Measurements from ENCODE around the gene LCE1F.

LCE1F gene

DNA sequence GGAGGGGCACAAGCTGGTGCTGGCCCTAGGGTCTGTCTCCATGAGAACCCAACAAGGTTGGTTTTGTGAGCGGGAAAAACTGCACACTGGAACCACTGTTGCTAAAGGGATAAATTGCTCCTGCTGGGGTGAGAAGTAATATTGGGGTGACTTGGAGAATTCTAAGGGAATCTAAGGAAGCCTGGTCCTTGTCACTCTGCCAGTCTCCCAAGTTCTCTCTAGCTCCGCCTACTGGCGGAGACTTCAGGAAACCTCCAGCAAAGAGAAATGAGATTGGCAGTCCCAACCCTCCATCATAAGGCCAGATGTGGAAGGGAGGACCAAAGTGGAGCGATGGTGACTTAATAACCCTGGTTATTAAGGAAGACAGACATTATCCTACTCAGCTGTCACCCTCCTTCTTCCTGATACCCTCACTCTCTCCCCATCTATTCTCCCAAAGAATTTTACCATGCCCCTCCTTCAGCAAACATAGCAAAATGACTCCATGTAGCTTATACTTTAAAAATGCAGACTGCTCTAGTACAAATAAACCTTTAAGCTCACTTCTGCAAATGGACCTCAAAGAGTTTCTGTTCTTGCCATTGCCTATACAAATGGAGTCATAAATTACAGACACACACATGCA, 2.7 kb downstream of the LCE1F start:
- no peak for DNase-seq

DNA sequence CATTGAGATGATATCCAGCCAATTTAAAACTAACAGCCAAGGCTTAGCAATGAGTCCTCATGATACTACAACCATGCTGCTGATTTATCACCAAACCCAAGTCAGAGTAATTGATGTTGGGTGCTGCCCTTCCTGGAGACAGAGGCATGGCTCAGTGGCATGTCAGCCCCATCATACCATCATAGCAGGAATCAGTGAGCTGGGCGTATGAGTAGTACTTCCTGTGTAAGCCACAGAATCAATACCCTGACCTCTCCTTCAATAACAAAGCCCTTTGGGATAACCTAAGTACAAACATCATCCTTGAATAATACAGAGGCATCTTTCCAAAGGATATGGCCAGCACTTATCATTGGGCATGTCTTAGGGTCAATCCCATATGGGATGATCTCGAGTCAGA, 8.2 kb downstream of the LCE1F start:
- no peak for DNase-seq

DNA sequence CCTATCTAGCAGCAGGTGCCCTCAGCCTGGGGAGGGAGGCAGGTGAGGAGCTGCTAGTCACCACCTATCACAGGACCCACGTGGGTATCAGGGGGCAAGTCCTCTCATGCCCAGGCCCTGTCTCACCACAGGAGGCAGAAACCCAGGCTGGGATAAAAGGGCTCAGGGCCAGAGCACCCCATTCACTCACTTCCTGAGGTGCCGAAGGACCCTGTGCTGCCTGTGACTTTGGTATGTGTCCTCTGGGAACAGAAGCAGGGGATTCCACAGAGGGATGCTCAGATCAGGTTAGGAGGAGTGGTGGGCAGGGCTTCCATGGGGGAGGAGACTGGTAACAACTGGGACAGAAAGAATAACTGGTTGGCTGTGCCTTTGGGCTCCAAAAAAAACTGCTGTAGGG, 11.1 kb downstream of the LCE1F start, which contains the start of gene LCE1E:
LCE1E (plus strand) TSS at position 181 of the 400 bp plus-strand sequence. CDS start 1,043 bp downstream, outside the sequence.
- no peak for DNase-seq

DNA sequence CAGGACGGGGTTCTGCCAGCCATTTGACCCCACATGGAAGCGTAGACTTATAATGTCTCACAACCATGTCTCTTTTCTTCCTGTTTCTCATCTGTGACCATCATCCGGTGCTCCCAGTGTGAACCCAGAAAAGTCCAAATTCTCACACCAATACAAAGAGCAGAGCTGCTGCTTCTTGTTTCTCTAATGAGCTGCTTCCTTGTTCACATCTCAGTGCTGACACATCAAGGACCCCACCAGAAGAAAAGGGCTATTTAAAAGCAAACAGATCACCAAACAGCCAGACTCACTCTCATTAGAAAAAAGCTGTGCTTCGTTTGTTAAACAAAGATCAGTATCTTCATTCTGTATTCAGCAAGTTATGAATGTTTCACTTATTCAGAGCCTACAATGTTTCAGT, 20.7 kb downstream of the LCE1F start:
- no peak for DNase-seq

DNA sequence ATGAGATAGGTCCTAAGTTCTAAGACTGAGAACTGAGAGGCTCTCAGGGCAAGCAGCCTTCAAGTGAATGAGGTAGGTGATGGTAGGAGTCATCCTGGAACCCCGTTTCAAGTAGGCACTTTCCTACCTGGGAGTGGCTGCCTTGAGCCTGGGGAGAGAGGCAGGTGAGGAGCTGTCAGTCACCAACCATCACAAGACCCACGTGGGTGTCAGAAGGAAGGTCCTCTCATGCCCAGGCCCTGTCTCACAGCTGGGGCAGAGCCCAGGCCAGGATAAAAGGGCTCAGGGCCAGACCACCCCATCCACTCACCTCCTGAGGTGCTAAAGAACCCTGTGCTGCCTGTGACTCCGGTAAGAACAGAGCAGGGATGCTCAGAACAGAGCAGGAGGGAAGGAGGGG, 21.5 kb downstream of the LCE1F start, which contains the start of gene LCE1D:
LCE1D (plus strand) TSS at position 301 of the 400 bp plus-strand sequence. CDS start 1,074 bp downstream, outside the sequence.
- no peak for DNase-seq

DNA sequence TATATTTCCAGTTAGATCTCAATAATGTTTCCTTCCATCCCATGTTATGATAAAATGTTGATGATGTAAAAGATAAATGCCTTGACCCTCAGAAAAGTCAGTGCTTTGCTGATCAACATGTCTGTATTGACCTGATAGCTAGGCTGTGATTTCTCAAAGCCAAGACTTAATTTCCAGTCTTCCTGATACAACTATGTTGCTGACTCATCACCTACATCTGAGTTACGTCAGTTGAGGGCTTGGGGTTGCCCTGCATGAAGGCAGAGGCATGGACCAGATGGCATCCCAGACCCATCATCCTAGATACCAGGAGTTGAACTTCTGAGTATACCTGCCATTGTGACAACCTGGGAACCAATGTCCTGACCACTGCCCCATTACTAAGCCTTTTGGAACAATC, 26.4 kb downstream of the LCE1F start:
- DNase-seq = no peak

DNA sequence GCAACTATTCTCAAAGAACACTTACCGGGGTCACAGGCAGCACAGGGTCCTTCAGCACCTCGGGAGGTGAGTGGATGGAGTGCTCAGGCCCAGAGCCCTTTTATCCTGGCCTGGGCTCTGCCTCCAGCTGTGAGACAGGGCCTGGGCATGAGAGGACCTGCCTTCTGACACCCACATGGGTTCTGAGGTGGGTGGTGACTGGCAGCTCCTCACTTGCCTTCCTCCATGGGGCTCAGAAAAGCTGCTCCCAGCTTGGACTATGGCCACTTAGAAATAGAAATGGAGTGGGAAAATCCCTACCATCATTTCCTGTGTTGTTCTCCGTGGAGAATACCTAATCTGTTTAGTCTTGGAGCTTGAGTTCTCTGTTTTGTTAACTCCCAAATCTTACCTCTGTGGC, 31.6 kb downstream of the LCE1F start, which contains the start of gene LCE1C:
LCE1C (minus strand) TSS at position 76 of the 400 bp plus-strand sequence. CDS start 1,173 bp downstream, outside the sequence.
- DNase-seq = no peak

DNA sequence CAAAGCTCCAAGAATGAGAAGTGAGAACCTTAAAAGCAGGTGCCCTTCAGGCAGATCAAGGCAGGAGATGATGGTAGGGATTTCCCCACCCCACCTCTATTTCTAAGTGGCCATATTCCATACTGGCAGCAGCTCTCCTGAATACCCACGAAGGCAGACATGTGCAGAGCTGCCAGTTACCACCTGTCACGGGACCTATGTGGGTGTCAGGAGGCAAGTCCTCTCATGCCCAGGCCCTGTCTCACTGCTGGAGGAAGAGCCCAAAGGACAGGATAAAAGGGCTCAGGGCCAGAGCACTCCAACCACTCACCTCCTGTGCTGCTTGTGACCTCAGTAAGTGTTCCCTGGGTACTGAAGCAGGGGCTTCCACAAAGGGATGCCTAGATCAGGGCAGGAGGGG, 36.1 kb downstream of the LCE1F start:
- DNase-seq = no peak

DNA sequence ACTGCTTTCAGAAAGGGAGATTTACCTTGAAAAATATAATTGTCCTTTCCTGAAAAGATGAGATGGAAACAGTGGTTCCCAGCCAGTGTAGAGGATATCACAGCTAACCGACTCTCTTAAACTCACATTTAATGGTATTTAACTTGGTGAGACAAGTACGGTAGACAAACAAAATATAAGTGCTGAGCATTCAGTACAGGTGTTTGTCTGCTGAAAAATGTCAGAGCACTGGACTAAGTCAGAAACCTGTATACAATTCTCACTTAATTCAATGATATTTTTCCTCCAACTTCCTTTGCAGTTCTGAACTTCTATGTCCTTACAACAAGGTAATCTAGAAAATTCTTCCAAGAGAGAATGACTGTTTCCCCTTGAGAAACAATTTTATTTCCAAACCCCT, 36.7 kb downstream of the LCE1F start, which contains the start of gene LCE1B:
LCE1B (plus strand) TSS at position 301 of the 400 bp plus-strand sequence. CDS start 476 bp downstream, outside the sequence.
- DNase-seq = no peak

DNA sequence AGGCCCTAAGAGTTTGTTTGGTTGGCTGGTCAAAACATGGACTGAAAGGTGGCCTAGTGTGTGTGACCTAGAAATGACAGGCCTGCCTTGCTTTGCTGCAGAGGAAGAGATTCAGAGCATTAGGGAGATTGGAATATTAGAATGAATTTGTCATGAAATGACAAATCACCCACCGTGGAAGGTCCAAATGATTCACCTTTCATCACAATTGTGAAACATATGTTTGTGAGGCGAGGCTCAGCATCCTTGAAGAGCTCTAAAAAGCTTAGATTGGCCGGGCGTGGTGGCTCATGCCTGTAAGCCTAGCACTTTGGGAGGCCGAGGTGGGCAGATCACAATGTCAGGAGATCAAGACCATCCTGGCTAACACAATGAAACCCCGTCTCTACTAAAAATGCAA, 42.4 kb downstream of the LCE1F start:
- no peak for DNase-seq

DNA sequence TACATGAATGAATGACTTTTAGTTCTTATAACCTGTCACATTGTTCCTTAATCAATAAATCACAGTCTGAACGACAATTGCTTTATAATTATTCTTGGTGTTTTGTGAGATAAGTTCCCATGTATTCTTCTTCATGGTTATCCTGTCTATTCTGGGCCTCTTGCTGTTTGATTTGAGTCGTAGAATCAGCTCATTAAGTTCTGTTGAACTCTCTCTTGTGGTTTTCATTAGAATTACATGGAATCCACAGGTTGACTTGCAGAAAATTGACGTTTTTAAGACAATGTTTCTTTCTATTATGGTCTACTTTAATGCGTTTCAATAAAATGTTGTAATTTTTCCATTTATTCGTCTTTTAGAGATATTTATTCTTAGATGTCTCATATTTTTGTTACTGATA, 48.4 kb downstream of the LCE1F start:
- DNase-seq = no peak

DNA sequence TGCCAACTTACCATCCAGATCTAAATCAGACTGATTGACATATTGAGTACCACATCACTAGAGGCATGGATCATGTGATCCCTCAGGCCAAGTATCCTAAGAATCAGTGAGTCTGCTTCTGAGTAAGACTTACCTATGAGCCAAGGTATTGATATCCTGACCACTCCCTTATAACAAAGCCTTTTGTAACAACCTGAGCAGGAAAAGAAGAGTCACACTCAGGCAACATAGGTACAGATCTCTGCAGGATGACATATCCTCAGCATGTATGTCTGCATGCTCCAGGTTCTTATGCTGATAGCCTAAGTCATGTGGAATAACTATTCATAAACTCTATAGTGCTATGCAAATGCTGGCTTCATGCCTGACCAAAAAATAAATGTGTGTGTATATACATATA, 50.0 kb downstream of the LCE1F start:
- no peak for DNase-seq

Measured in CD4-positive, alpha-beta T cell treated with Interleukin-15 for 1 hour (primary cell).